ENCODE results near the gene ZNF536. TPM values are rescaled to one million over a fixed set of nuclear protein-coding genes. Genes with fewer than 3 reads are reported as not detected.

The ZNF536 gene
- polyA plus RNA-seq, 1 of the 3 experiments (the other 2 are of a cell fraction): 0.41 TPM

DNA sequence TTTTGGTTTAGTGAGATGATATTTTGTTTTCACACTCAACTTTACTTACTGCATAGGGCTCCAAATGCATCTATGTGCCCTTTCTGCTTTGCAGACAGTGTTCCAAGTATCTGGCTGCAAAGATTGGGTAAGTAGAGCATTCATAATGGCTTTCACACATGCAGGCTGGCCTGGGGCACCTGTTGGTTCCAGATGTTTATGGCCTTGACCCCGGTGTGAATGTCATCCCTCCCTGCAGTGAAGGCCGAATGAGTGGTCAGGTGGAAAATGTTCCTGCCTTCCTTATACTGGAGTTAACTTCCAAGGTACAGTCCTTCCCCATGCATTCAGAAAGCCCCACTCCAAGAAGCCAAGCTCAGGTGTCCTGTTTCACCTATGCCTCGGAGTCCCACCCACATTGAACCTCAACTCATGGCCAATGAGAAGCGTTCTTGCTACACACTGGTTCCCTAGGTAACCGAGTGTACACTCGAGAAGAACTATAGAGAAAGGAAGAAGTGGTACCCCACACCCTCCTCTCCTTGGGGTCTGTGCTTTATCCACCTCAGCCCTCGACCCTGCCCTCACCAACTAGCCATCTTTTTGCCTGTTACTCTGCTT, 23.0 kb upstream of the ZNF536 start:
- no peak for TF ChIP-seq POLR2AphosphoS5 (IDR thresholded peaks at IDR 0.05; ENCODE audit: low read depth, low read length)
- TF ChIP-seq RCOR1 (IDR thresholded peaks at IDR 0.05; ENCODE audit: low read length): no peak
- TF ChIP-seq, protein P1, sequence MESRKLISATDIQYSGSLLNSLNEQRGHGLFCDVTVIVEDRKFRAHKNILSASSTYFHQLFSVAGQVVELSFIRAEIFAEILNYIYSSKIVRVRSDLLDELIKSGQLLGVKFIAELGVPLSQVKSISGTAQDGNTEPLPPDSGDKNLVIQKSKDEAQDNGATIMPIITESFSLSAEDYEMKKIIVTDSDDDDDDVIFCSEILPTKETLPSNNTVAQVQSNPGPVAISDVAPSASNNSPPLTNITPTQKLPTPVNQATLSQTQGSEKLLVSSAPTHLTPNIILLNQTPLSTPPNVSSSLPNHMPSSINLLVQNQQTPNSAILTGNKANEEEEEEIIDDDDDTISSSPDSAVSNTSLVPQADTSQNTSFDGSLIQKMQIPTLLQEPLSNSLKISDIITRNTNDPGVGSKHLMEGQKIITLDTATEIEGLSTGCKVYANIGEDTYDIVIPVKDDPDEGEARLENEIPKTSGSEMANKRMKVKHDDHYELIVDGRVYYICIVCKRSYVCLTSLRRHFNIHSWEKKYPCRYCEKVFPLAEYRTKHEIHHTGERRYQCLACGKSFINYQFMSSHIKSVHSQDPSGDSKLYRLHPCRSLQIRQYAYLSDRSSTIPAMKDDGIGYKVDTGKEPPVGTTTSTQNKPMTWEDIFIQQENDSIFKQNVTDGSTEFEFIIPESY (IDR thresholded peaks at IDR 0.05; ENCODE audit: borderline replicate concordance, low read depth): no peak
- no peak for TF ChIP-seq FOSL2 (IDR thresholded peaks at IDR 0.05; ENCODE audit: borderline replicate concordance, low read depth)
- TF ChIP-seq, protein P2, sequence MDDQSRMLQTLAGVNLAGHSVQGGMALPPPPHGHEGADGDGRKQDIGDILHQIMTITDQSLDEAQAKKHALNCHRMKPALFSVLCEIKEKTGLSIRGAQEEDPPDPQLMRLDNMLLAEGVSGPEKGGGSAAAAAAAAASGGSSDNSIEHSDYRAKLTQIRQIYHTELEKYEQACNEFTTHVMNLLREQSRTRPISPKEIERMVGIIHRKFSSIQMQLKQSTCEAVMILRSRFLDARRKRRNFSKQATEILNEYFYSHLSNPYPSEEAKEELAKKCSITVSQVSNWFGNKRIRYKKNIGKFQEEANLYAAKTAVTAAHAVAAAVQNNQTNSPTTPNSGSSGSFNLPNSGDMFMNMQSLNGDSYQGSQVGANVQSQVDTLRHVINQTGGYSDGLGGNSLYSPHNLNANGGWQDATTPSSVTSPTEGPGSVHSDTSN (IDR thresholded peaks at IDR 0.05): no peak
- TF ChIP-seq NRF1 (IDR thresholded peaks at IDR 0.05; ENCODE audit: low read depth, low read length): no peak
- TF ChIP-seq, protein P3, sequence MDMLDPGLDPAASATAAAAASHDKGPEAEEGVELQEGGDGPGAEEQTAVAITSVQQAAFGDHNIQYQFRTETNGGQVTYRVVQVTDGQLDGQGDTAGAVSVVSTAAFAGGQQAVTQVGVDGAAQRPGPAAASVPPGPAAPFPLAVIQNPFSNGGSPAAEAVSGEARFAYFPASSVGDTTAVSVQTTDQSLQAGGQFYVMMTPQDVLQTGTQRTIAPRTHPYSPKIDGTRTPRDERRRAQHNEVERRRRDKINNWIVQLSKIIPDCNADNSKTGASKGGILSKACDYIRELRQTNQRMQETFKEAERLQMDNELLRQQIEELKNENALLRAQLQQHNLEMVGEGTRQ (IDR thresholded peaks at IDR 0.05; ENCODE audit: borderline replicate concordance, low read depth, low read length): no peak
- TF ChIP-seq, protein P4, sequence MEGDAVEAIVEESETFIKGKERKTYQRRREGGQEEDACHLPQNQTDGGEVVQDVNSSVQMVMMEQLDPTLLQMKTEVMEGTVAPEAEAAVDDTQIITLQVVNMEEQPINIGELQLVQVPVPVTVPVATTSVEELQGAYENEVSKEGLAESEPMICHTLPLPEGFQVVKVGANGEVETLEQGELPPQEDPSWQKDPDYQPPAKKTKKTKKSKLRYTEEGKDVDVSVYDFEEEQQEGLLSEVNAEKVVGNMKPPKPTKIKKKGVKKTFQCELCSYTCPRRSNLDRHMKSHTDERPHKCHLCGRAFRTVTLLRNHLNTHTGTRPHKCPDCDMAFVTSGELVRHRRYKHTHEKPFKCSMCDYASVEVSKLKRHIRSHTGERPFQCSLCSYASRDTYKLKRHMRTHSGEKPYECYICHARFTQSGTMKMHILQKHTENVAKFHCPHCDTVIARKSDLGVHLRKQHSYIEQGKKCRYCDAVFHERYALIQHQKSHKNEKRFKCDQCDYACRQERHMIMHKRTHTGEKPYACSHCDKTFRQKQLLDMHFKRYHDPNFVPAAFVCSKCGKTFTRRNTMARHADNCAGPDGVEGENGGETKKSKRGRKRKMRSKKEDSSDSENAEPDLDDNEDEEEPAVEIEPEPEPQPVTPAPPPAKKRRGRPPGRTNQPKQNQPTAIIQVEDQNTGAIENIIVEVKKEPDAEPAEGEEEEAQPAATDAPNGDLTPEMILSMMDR (IDR thresholded peaks at IDR 0.05): no peak
- no peak for TF ChIP-seq TAF1 (IDR thresholded peaks at IDR 0.05; ENCODE audit: borderline replicate concordance, low read depth, low read length)
- no peak for TF ChIP-seq RXRA (IDR thresholded peaks at IDR 0.05; ENCODE audit: borderline replicate concordance, low read depth)
- no peak for TF ChIP-seq JUND (IDR thresholded peaks at IDR 0.05)
- TF ChIP-seq EP300 (IDR thresholded peaks at IDR 0.05; ENCODE audit: borderline replicate concordance in 1 of 2, low read depth in 1 of 2, low read length in 1 of 2): no peak
- 19% methylated on average over 7 of the region's 7 CpGs for WGBS (ENCODE audit: low lambda C conversion rate)
- ChIA-PET CTCF (no interaction called here), POLR2A (no interaction called here)
- no peaks in the 10 kb centered on the region for H3K79me2 ChIP-seq (ENCODE audit: insufficient read depth)
- H3K9ac ChIP-seq: no peak overlapping the region
- H3K4me1 ChIP-seq (ENCODE audit: control insufficient read depth in 1 of 2, insufficient read depth in 2 of 2, low read depth in 1 of 2, low read length in 1 of 2): peaks cover 0 to 9% of the 10 kb centered on the region in 2 experiments; a peak in 2 of 4 replicates
- H3K9me2 ChIP-seq: no peaks in the 10 kb centered on the region
- no peaks in the 10 kb centered on the region for H4K20me1 ChIP-seq (ENCODE audit: insufficient read depth)
- no peaks in the 10 kb centered on the region for H3K9me3 ChIP-seq
- no peak for DNase-seq
- H3K27me3 ChIP-seq (ENCODE audit: insufficient read depth): no peaks in the 10 kb centered on the region
- no peak overlapping the region for H3K27ac ChIP-seq (ENCODE audit: low read depth in 2 of 2, low read length in 1 of 2)
- H3K4me2 ChIP-seq: no peak overlapping the region
- H3K4me3 ChIP-seq (ENCODE audit: low read depth in 2 of 2, low read length in 1 of 2): no peak overlapping the region
- no peaks in the 10 kb centered on the region for H3F3A ChIP-seq (replicated peaks; ENCODE audit: insufficient read depth)
- H3K36me3 ChIP-seq (replicated peaks in 1 of 2; ENCODE audit: control insufficient read depth in 1 of 2, insufficient read depth in 2 of 2, low read length in 1 of 2): no peaks in the 10 kb centered on the region
- H2AFZ ChIP-seq (ENCODE audit: low read depth): no peak overlapping the region
